ENCODE data around the gene NAA20. TPM values are rescaled to one million over a fixed set of nuclear protein-coding genes. Genes with fewer than 3 reads are reported as not detected.

NAA20 gene
- total and polyA plus RNA-seq, 9 of the 15 experiments (the other 6 are each of a cell fraction or from before 2014, with no cell fraction given): 51.4 to 361 (median 84.6) TPM

DNA sequence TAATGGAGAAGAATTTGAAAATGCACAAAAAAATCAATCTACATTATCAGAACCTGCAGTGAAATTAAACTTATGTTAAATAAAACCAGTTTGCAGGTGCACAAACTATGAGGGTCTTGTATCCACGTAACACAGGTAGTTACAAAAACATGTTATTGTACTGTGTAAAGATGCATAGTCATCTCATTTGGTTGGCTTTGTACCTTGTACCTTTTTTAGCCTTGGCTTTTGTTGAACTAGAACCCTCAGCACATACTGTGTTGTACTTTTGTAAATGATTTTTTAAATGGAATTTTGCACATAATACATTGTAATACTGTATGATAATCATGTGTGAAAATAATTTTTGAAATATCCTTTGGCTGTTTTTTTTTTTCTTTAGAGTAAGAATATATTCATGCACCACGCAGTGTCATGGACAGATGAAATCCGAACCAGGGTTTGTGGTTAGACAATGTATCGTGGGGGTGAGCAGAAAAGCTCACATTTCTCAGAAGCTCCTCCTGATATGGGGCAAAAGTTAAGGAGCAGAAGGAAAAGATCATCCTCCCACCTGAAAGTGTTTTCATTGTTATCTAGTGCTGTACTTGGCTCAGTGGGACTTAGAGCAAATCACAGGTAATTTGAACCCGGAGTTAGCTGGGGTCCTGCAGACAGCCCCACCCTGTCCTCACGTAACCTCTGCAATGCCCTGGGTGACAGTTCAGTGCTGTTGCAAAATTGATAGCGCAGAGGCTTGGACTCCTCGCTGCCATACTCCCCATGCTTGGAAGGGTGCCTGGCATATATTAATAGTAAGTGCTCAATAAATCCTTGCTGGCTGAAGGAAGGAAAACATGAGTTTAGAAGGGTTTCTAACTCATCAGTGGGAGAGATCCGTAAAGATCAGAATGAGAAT, 14.8 kb upstream of the NAA20 start (continued):
- no peak for TF ChIP-seq CHD4 (IDR thresholded peaks at IDR 0.05; ENCODE audit: insufficient read depth, insufficient replicate concordance, low read depth, low read length, poor library complexity, severe bottlenecking)
- no peak for TF ChIP-seq ZNF76 (CRISPR knock-in tag; IDR thresholded peaks at IDR 0.05; ENCODE audit: borderline replicate concordance)
- TF ChIP-seq SOX6 (IDR thresholded peaks at IDR 0.05): peak; percentile 62
- TF ChIP-seq CCAR2 (IDR thresholded peaks at IDR 0.05; ENCODE audit: low read depth, low read length): no peak
- no peak for TF ChIP-seq ATF1 (CRISPR knock-in tag; IDR thresholded peaks at IDR 0.05)
- no peak for TF ChIP-seq ATF1 (tag; IDR thresholded peaks at IDR 0.05)
- 0 out of 2 replicates have a peak, but pooled peaks have one; percentile 37 for TF ChIP-seq DPF2 (IDR thresholded peaks at IDR 0.05)
- no peak for TF ChIP-seq RBFOX2 (IDR thresholded peaks at IDR 0.05; ENCODE audit: low read depth, low read length)
- TF ChIP-seq HBP1 (CRISPR knock-in tag; IDR thresholded peaks at IDR 0.05): no peak
- peak in 1 of 2 experiments; percentile 55; a peak in 1 of 4 replicates for TF ChIP-seq RCOR1 (IDR thresholded peaks at IDR 0.05; ENCODE audit: borderline replicate concordance in 1 of 2, low read depth in 2 of 2, low read length in 2 of 2)
- TF ChIP-seq MEIS2 (IDR thresholded peaks at IDR 0.05; ENCODE audit: partially characterized antibody): peak; percentile 43
- TF ChIP-seq FUS (optimal IDR thresholded peaks at IDR 0.05; ENCODE audit: low read depth, low read length): no peak
- TF ChIP-seq ZFP36 (IDR thresholded peaks at IDR 0.05; ENCODE audit: low read depth, low read length, partially characterized antibody): no peak
- no peak for TF ChIP-seq RB1 (IDR thresholded peaks at IDR 0.05; ENCODE audit: low read depth)
- TF ChIP-seq TARDBP (IDR thresholded peaks at IDR 0.05): no peak
- TF ChIP-seq RUNX1 (IDR thresholded peaks at IDR 0.05; ENCODE audit: low read depth): no peak
- TF ChIP-seq STAG1 (CRISPR knock-in tag; IDR thresholded peaks at IDR 0.05; ENCODE audit: borderline replicate concordance): no peak
- no peak for TF ChIP-seq THRAP3 (IDR thresholded peaks at IDR 0.05; ENCODE audit: borderline replicate concordance)
- TF ChIP-seq PHTF2 (CRISPR knock-in tag; IDR thresholded peaks at IDR 0.05): no peak
- TF ChIP-seq STAT5B (CRISPR knock-in tag; IDR thresholded peaks at IDR 0.05): no peak
- TF ChIP-seq ZNF41 (CRISPR knock-in tag; conservative IDR thresholded peaks at IDR 0.05): no peak
- TF ChIP-seq ZBTB26 (CRISPR knock-in tag; IDR thresholded peaks at IDR 0.05): no peak
- no peak for TF ChIP-seq ZNF263 (CRISPR knock-in tag; IDR thresholded peaks at IDR 0.05; ENCODE audit: borderline replicate concordance)
- TF ChIP-seq, protein P1, sequence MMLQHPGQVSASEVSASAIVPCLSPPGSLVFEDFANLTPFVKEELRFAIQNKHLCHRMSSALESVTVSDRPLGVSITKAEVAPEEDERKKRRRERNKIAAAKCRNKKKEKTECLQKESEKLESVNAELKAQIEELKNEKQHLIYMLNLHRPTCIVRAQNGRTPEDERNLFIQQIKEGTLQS (IDR thresholded peaks at IDR 0.05): no peak
- TF ChIP-seq, protein P1 (CRISPR knock-in tag; conservative IDR thresholded peaks at IDR 0.05): no peak
- TF ChIP-seq CBFA2T2 (conservative IDR thresholded peaks at IDR 0.05): peak; percentile 51

Measured in K562 (cell line).